Activated naive CD4-positive, alpha-beta T cell treated with anti-CD3 and anti-CD28 coated beads, Interleukin-2, amount 50 U/mL, for 16 hours (primary cell): ENCODE results near the gene CARMIL1.
"Not testable (repeated sequence)": the region's sequence is repeated elsewhere in the genome, so short reads cannot be mapped to it uniquely, and the experiment has no call there.

Source experiments
- DNase-seq: peaks from one replicate; pipeline ENCODE4 v3.0.0-alpha.2; 2020

CARMIL1 gene

GRCh38 chr6:25277857-25278256 lies 1.3 kb upstream of the CARMIL1 start:
- DNase-seq: no peak

- DNase-seq: no peak
These were observed 787 bp upstream of the CARMIL1 start for GRCh38 chr6:25278261-25278913.

- peak; percentile 10 for DNase-seq
These were observed 672 bp downstream of the CARMIL1 start for GRCh38 chr6:25279748-25280343.

- peak; percentile 18 for DNase-seq
These were observed 1.3 kb downstream of the CARMIL1 start for GRCh38 chr6:25280344-25281074.

- DNase-seq: no peak
These were observed 7.7 kb downstream of the CARMIL1 start for GRCh38 chr6:25286891-25287290.

- no peak for DNase-seq
These were observed 8.8 kb downstream of the CARMIL1 start for GRCh38 chr6:25287941-25288340.

GRCh38 chr6:25288518-25288917 lies 9.3 kb downstream of the CARMIL1 start:
- DNase-seq: no peak

- no peak for DNase-seq
These were observed 11.3 kb downstream of the CARMIL1 start for GRCh38 chr6:25290306-25291060.

GRCh38 chr6:25292384-25292783 lies 13.2 kb downstream of the CARMIL1 start:
- DNase-seq: no peak

GRCh38 chr6:25295651-25296050 lies 16.5 kb downstream of the CARMIL1 start:
- no peak for DNase-seq

- no peak for DNase-seq
These were observed 17.2 kb downstream of the CARMIL1 start for GRCh38 chr6:25296217-25296905.

GRCh38 chr6:25297039-25297441 lies 17.9 kb downstream of the CARMIL1 start:
- DNase-seq: no peak

GRCh38 chr6:25297823-25298522 lies 18.8 kb downstream of the CARMIL1 start:
- DNase-seq: no peak

GRCh38 chr6:25298523-25298865 lies 19.3 kb downstream of the CARMIL1 start:
- not testable (repeated sequence) for DNase-seq

- DNase-seq: no peak
These were observed 22.2 kb downstream of the CARMIL1 start for GRCh38 chr6:25301362-25301761.

GRCh38 chr6:25302151-25302550 lies 23.0 kb downstream of the CARMIL1 start:
- no peak for DNase-seq

- no peak for DNase-seq
These were observed 23.5 kb downstream of the CARMIL1 start for GRCh38 chr6:25302677-25303128.

GRCh38 chr6:25303254-25303653 lies 24.1 kb downstream of the CARMIL1 start:
- DNase-seq: no peak

- DNase-seq: no peak
These were observed 27.2 kb downstream of the CARMIL1 start for GRCh38 chr6:25306379-25306778.

- DNase-seq: no peak
These were observed 28.8 kb downstream of the CARMIL1 start for GRCh38 chr6:25307805-25308494.

GRCh38 chr6:25309886-25310285 lies 30.7 kb downstream of the CARMIL1 start:
- DNase-seq: no peak
